ENCODE results near the gene MDP1. TPM values are rescaled to one million over a fixed set of nuclear protein-coding genes. Genes with fewer than 3 reads are reported as not detected.
"Not testable (repeated sequence)": the region's sequence is repeated elsewhere in the genome, so short reads cannot be mapped to it uniquely, and the experiment has no call there.

MDP1 gene
- total RNA-seq, 2 donors from 2014 or later = 8.2 to 10.9 TPM

DNA sequence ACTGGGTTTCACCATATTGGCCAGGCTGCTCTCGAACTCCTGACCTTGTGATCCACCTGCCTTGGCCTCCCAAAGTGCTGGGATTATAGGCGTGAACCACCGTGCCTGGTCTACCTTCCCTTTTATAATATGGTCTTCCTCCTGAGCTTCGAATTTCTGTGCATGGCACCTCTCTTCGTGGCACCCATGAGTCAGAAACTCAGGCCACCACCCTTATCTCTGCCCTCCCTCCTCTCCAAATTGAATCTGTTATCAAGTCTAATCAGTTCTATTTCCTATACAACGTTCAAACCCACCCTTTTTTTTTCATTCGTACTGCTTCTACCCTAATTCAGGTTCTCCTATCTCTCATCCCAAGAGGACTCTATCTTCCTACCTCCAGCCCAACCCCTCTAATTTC, 31.6 kb upstream of the MDP1 start:
- no peak for DNase-seq
- H3K27me3 ChIP-seq = no peaks in the 10 kb centered on the region
- no peak overlapping the region for H3K9ac ChIP-seq (ENCODE audit: low read depth in 2 of 2, low read length in 2 of 2)
- no peaks in the 10 kb centered on the region for H3K4me1 ChIP-seq
- H3K9me3 ChIP-seq = no peaks in the 10 kb centered on the region
- no peak overlapping the region for H3K4me3 ChIP-seq
- H3K27ac ChIP-seq = no peak overlapping the region
- intact Hi-C loops (cut with DNase I) = loop anchor here (10.0 kb wide), 1 partner anchor 187 kb away; no protein-coding TSS in a partner anchor
- H3K36me3 ChIP-seq = no peaks in the 10 kb centered on the region
- TF ChIP-seq, protein P1, sequence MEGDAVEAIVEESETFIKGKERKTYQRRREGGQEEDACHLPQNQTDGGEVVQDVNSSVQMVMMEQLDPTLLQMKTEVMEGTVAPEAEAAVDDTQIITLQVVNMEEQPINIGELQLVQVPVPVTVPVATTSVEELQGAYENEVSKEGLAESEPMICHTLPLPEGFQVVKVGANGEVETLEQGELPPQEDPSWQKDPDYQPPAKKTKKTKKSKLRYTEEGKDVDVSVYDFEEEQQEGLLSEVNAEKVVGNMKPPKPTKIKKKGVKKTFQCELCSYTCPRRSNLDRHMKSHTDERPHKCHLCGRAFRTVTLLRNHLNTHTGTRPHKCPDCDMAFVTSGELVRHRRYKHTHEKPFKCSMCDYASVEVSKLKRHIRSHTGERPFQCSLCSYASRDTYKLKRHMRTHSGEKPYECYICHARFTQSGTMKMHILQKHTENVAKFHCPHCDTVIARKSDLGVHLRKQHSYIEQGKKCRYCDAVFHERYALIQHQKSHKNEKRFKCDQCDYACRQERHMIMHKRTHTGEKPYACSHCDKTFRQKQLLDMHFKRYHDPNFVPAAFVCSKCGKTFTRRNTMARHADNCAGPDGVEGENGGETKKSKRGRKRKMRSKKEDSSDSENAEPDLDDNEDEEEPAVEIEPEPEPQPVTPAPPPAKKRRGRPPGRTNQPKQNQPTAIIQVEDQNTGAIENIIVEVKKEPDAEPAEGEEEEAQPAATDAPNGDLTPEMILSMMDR (IDR thresholded peaks at IDR 0.05) = no peak

DNA sequence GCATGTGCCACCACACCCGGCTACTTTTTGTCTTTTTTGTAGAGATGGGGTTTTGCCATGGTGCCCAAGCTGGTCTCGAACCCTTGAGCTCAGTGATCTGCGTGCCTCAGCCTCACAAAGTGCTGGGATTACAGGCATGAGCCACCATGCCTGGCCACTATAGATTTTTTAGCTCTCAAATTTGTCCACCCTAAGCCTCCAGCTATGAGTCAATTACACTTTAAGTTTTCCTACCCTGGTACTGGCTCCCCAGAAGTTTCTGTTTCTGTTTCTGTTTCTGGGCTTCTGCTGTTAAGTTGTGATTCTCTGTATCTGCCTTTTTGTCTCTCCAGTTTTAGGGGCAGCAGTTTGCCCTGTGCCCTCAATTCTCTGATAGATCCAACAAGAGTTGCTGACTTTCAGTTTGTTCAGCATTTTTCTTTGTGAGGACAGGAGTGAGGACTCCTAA, 30.9 kb upstream of the MDP1 start:
- H3K27ac ChIP-seq = no peak overlapping the region
- no peak for DNase-seq
- TF ChIP-seq, protein P1 (IDR thresholded peaks at IDR 0.05) = no peak

DNA sequence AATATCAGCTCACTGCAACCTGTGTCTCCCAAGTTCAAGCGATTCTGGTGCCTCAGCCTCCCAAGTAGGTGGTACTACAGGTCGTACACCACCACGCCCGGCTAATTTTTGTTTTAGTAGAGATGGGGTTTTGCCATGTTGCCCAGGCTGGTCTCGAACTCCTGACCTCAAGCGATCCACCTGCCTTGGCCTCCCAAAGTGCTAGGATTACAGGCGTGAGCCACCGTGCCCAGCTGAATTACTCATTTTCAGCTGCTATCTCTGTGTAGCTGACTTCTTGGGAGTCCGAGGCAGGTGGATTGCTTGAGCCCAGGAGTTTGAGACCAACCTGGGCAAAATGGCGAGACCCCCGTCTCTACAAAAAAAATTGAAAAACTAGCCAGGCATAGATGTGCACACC, 29.5 kb upstream of the MDP1 start:
- not testable (repeated sequence) for H3K27ac ChIP-seq; H3K4me3 ChIP-seq; DNase-seq; H3K27me3 ChIP-seq; H3K9me3 ChIP-seq; H3K9ac ChIP-seq (ENCODE audit: low read depth in 2 of 2, low read length in 2 of 2); H3K36me3 ChIP-seq
- intact Hi-C loops (cut with DNase I) = loop anchor here (2.0 to 10.0 kb wide), 2 partner anchors 47 to 189 kb away; no protein-coding TSS in a partner anchor
- peaks cover 11% of the 10 kb centered on the region for H3K4me1 ChIP-seq

More for the DNA sequence above, 30.9 kb upstream of the MDP1 start:
- H3K9ac ChIP-seq (ENCODE audit: low read depth in 2 of 2, low read length in 2 of 2) = no peak overlapping the region
- no peaks in the 10 kb centered on the region for H3K9me3 ChIP-seq
- intact Hi-C loops (cut with DNase I) = loop anchor here (10.0 kb wide), 1 partner anchor 188 kb away; no protein-coding TSS in a partner anchor
- peaks cover under 1% of the 10 kb centered on the region for H3K4me1 ChIP-seq
- H3K4me3 ChIP-seq = no peak overlapping the region
- no peaks in the 10 kb centered on the region for H3K36me3 ChIP-seq
- H3K27me3 ChIP-seq = no peaks in the 10 kb centered on the region

DNA sequence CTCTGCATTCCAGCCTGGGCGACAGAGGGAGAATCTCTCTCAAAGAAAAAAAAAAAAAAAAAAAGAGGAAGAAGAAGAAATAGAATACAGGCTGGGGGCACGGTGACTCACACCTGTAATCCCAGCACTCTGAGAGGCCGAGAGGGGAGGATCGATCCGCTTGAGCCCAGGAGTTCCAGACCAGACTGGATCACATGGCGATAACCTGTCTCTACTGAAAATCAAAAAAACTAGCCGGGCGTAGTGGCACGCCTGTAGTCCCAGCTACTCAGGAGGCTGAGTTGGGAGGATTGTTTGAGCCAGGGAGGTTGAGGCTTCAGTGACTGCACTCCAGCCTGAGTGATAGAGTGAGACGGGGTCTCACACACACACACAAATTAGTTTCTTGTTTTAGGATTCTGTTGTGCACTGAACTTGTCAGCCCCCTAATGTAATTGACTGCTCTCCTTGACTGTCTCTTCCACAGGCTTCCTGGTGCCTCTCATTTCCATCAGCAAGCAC, 27.5 kb upstream of the MDP1 start:
- no peak for DNase-seq
- peaks cover 11% of the 10 kb centered on the region for H3K4me1 ChIP-seq
- TF ChIP-seq, protein P1 (IDR thresholded peaks at IDR 0.05) = no peak
- peak overlapping the region; percentile 79 for H3K4me3 ChIP-seq
- peak overlapping the region; percentile 76 to 94 for H3K9ac ChIP-seq (ENCODE audit: low read depth in 2 of 2, low read length in 2 of 2)
- intact Hi-C loops (cut with DNase I) = loop anchor here (2.0 to 10.0 kb wide), 2 partner anchors 27 to 191 kb away; partner anchors contain the start of gene RABGGTA
- H3K27me3 ChIP-seq = no peaks in the 10 kb centered on the region
- no peaks in the 10 kb centered on the region for H3K36me3 ChIP-seq
- H3K9me3 ChIP-seq = no peaks in the 10 kb centered on the region
- H3K27ac ChIP-seq = peak overlapping the region; percentile 99

DNA sequence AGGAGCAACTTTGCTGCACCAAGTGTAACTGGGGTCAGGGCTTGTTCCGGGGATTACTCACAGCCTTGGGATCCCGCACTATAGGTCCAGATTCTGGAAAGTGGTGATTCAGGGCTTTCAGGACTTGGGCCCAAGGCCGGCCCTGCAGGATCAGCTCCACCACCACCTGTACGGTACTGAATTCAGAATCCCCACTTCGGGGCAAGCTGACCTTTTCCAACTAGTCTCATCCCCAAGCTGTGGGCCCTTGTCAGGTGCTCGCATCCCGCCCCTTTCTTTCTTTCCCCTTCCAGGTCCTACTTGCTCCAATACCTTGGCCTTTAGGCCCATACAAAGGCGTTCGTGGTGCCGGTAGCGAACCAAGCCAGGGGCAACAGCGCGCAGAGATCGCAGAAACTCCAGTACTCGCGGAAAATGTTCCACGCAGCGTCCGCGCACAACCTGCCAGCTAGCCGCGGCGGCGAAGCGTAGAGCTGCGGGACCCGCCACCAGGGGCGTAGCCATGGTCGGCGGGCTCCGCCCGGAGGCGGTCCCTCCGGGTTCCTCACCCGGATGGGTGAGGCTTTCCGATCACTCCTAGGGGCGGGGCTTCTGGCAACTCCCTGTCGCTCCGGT, 26.1 kb upstream of the MDP1 start:
- no peaks in the 10 kb centered on the region for H3K9me3 ChIP-seq
- H3K4me3 ChIP-seq = peak overlapping the region; percentile 79
- TF ChIP-seq, protein P1 (IDR thresholded peaks at IDR 0.05) = peak; percentile 71
- no peaks in the 10 kb centered on the region for H3K36me3 ChIP-seq
- DNase-seq = peak; percentile 94
- intact Hi-C loops (cut with DNase I) = loop anchor here (2.0 to 10.0 kb wide), 2 partner anchors 29 to 193 kb away; partner anchors contain the start of gene RABGGTA
- peaks cover 11% of the 10 kb centered on the region for H3K4me1 ChIP-seq
- peak overlapping the region; percentile 99 for H3K27ac ChIP-seq
- no peaks in the 10 kb centered on the region for H3K27me3 ChIP-seq
- H3K9ac ChIP-seq (ENCODE audit: low read depth in 2 of 2, low read length in 2 of 2) = peak overlapping the region; percentile 76 to 94
